IgD-negative memory B cell (primary cell): ENCODE data around the gene PLCZ1. TPM values are rescaled to one million over a fixed set of nuclear protein-coding genes. Genes with fewer than 3 reads are reported as not detected.
"Not testable (repeated sequence)": the region's sequence is repeated elsewhere in the genome, so short reads cannot be mapped to it uniquely, and the experiment has no call there.

ENCODE experiments used
- H3K27ac Mint-ChIP-seq, 3 donors: one replicate each; pipeline ENCODE4 v1.8.0; 2020 to 2022; ENCODE audit warnings: mild to moderate bottlenecking in 3 of 3, mixed read lengths in 3 of 3, moderate library complexity in 1 of 3
- H3K27me3 Mint-ChIP-seq: one replicate; pipeline ENCODE4 v1.8.0; 2021; ENCODE audit warnings: mixed read lengths
- H3K36me3 Mint-ChIP-seq: one replicate; pipeline ENCODE4 v1.8.0; 2020; ENCODE audit warnings: mild to moderate bottlenecking, mixed read lengths
- H3K4me1 Mint-ChIP-seq, 3 donors: one replicate each; pipeline ENCODE4 v1.8.0; 2020 to 2022; ENCODE audit warnings: mixed read lengths in 3 of 3, mild to moderate bottlenecking in 1 of 3
- H3K4me3 Mint-ChIP-seq, 4 donors: one replicate each; pipeline ENCODE4 v1.8.0; 2020 to 2022; ENCODE audit warnings: mild to moderate bottlenecking in 4 of 4, mixed read lengths in 4 of 4, moderate library complexity in 3 of 4
- H3K9me3 Mint-ChIP-seq, 3 donors: one replicate each; pipeline ENCODE4 v1.8.0; 2020 to 2021; ENCODE audit warnings: mixed read lengths in 3 of 3, mild to moderate bottlenecking in 1 of 3
- polyA plus RNA-seq: library from polyadenylated mRNA; unstranded; fragments of 300-500 nt; fragmentation: Illumina TruSeq; gene quantifications from one replicate; pipeline ENCODE4 v1.2.3, GENCODE V29; 2021

Gene PLCZ1
- polyA plus RNA-seq = not detected

GRCh38 chr12:18737819-18738218 is at the start of gene PLCZ1, which contains the start of gene CAPZA3:
TSS of gene PLCZ1 (minus strand) at chr12:18738012. CDS start at chr12:18737371, 641 bp downstream.
TSS of gene CAPZA3 (plus strand) at chr12:18738119. CDS start at chr12:18738269, 150 bp downstream.
- H3K4me3 Mint-ChIP-seq = no peak within 1 kb of the TSS
- H3K27me3 Mint-ChIP-seq = no peaks in the 10 kb centered on the region
- H3K9me3 Mint-ChIP-seq = peaks cover 4 to 8% (median 4%) of the 10 kb centered on the region in 3 donors
- H3K27ac Mint-ChIP-seq = no peak within 1 kb of the TSS
- H3K36me3 Mint-ChIP-seq = peaks cover 3% of the 10 kb centered on the region
- H3K4me1 Mint-ChIP-seq = no peaks in the 10 kb centered on the region

GRCh38 chr12:18785465-18785864 is 47.7 kb upstream of the PLCZ1 start:
- H3K27me3 Mint-ChIP-seq, H3K4me3 Mint-ChIP-seq, H3K36me3 Mint-ChIP-seq, H3K4me1 Mint-ChIP-seq, H3K27ac Mint-ChIP-seq: not testable (repeated sequence)
- H3K9me3 Mint-ChIP-seq = peaks cover 0 to 14% (median 4%) of the 10 kb centered on the region in 3 donors

GRCh38 chr12:18782827-18783226 is 45.0 kb upstream of the PLCZ1 start:
- Mint-ChIP-seq H3K9me3 (peaks cover 0 to 19% (median 4%) of the 10 kb centered on the region in 3 donors), H3K4me1 (no peaks in the 10 kb centered on the region), H3K4me3 (no peak overlapping the region), H3K27me3 (no peaks in the 10 kb centered on the region), H3K36me3 (no peaks in the 10 kb centered on the region), H3K27ac (no peak overlapping the region)

GRCh38 chr12:18766479-18766878 is 28.7 kb upstream of the PLCZ1 start:
- peaks cover 9 to 18% (median 13%) of the 10 kb centered on the region in 3 donors for H3K9me3 Mint-ChIP-seq
- not testable (repeated sequence) for H3K4me3 Mint-ChIP-seq, H3K4me1 Mint-ChIP-seq, H3K27me3 Mint-ChIP-seq, H3K36me3 Mint-ChIP-seq, H3K27ac Mint-ChIP-seq

GRCh38 chr12:18755341-18755740 is 17.5 kb upstream of the PLCZ1 start:
- Mint-ChIP-seq H3K27me3 (no peaks in the 10 kb centered on the region), H3K27ac (no peak overlapping the region), H3K36me3 (no peaks in the 10 kb centered on the region), H3K9me3 (no peaks in the 10 kb centered on the region), H3K4me3 (no peak overlapping the region), H3K4me1 (peaks cover 0 to 2% (median 0%) of the 10 kb centered on the region in 3 donors)

GRCh38 chr12:18754124-18754707 is 16.4 kb upstream of the PLCZ1 start:
- Mint-ChIP-seq H3K9me3 (no peaks in the 10 kb centered on the region), H3K4me1 (peaks cover 0 to 2% (median 0%) of the 10 kb centered on the region in 3 donors), H3K4me3 (no peak overlapping the region), H3K27ac (no peak overlapping the region), H3K27me3 (no peaks in the 10 kb centered on the region), H3K36me3 (no peaks in the 10 kb centered on the region)

- no peak overlapping the region for H3K27ac Mint-ChIP-seq
- H3K36me3 Mint-ChIP-seq = no peaks in the 10 kb centered on the region
- no peak overlapping the region for H3K4me3 Mint-ChIP-seq
- no peaks in the 10 kb centered on the region for H3K9me3 Mint-ChIP-seq
- peaks cover 0 to 2% (median 0%) of the 10 kb centered on the region in 3 donors for H3K4me1 Mint-ChIP-seq
- no peaks in the 10 kb centered on the region for H3K27me3 Mint-ChIP-seq
Observed at GRCh38 chr12:18753481-18754123, 15.8 kb upstream of the PLCZ1 start.

- no peaks in the 10 kb centered on the region for H3K36me3 Mint-ChIP-seq
- no peaks in the 10 kb centered on the region for H3K9me3 Mint-ChIP-seq
- no peak overlapping the region for H3K27ac Mint-ChIP-seq
- no peaks in the 10 kb centered on the region for H3K27me3 Mint-ChIP-seq
- no peak overlapping the region for H3K4me3 Mint-ChIP-seq
- H3K4me1 Mint-ChIP-seq = peaks cover 0 to 2% (median 0%) of the 10 kb centered on the region in 3 donors
Observed at GRCh38 chr12:18752947-18753346, 15.1 kb upstream of the PLCZ1 start.

GRCh38 chr12:18752280-18752920 is 14.6 kb upstream of the PLCZ1 start:
- no peaks in the 10 kb centered on the region for H3K9me3 Mint-ChIP-seq
- H3K4me3 Mint-ChIP-seq = no peak overlapping the region
- peaks cover 0 to 2% (median 0%) of the 10 kb centered on the region in 3 donors for H3K4me1 Mint-ChIP-seq
- no peaks in the 10 kb centered on the region for H3K36me3 Mint-ChIP-seq
- H3K27ac Mint-ChIP-seq = no peak overlapping the region
- no peaks in the 10 kb centered on the region for H3K27me3 Mint-ChIP-seq

- H3K27ac Mint-ChIP-seq = no peak overlapping the region
- no peaks in the 10 kb centered on the region for H3K27me3 Mint-ChIP-seq
- H3K36me3 Mint-ChIP-seq = no peaks in the 10 kb centered on the region
- H3K4me1 Mint-ChIP-seq = peaks cover 0 to 2% (median 0%) of the 10 kb centered on the region in 3 donors
- H3K4me3 Mint-ChIP-seq = no peak overlapping the region
- H3K9me3 Mint-ChIP-seq = no peaks in the 10 kb centered on the region
Observed at GRCh38 chr12:18751866-18752265, 14.1 kb upstream of the PLCZ1 start.

GRCh38 chr12:18750085-18750484 is 12.3 kb upstream of the PLCZ1 start:
- H3K27me3 Mint-ChIP-seq = no peaks in the 10 kb centered on the region
- H3K27ac Mint-ChIP-seq = no peak overlapping the region
- no peaks in the 10 kb centered on the region for H3K36me3 Mint-ChIP-seq
- peaks cover 0 to 3% (median 0%) of the 10 kb centered on the region in 3 donors for H3K9me3 Mint-ChIP-seq
- H3K4me3 Mint-ChIP-seq = no peak overlapping the region
- peaks cover 0 to 2% (median 0%) of the 10 kb centered on the region in 3 donors for H3K4me1 Mint-ChIP-seq

- Mint-ChIP-seq H3K4me1 (peaks cover 0 to 2% (median 0%) of the 10 kb centered on the region in 3 donors), H3K4me3 (peak overlapping the region in 1 of 4 donors; percentile 44), H3K36me3 (no peaks in the 10 kb centered on the region), H3K9me3 (peaks cover 0 to 5% (median under 1%) of the 10 kb centered on the region in 3 donors), H3K27me3 (no peaks in the 10 kb centered on the region), H3K27ac (no peak overlapping the region)
Observed at GRCh38 chr12:18749386-18749957, 11.7 kb upstream of the PLCZ1 start.

GRCh38 chr12:18747895-18748294 is 10.1 kb upstream of the PLCZ1 start:
- peaks cover 0 to 18% (median 5%) of the 10 kb centered on the region in 3 donors for H3K9me3 Mint-ChIP-seq
- H3K4me1 Mint-ChIP-seq = peaks cover 0 to 2% (median 0%) of the 10 kb centered on the region in 3 donors
- H3K4me3 Mint-ChIP-seq = no peak overlapping the region
- no peaks in the 10 kb centered on the region for H3K27me3 Mint-ChIP-seq
- H3K27ac Mint-ChIP-seq = no peak overlapping the region
- H3K36me3 Mint-ChIP-seq = no peaks in the 10 kb centered on the region

GRCh38 chr12:18731156-18731555 is 6.7 kb downstream of the PLCZ1 start:
- no peak overlapping the region for H3K27ac Mint-ChIP-seq
- no peaks in the 10 kb centered on the region for H3K27me3 Mint-ChIP-seq
- no peak overlapping the region for H3K4me3 Mint-ChIP-seq
- H3K36me3 Mint-ChIP-seq = peaks cover 3% of the 10 kb centered on the region
- H3K4me1 Mint-ChIP-seq = no peaks in the 10 kb centered on the region
- H3K9me3 Mint-ChIP-seq = peaks cover 2 to 21% (median 16%) of the 10 kb centered on the region in 3 donors

GRCh38 chr12:18723752-18724151 is 14.1 kb downstream of the PLCZ1 start:
- H3K4me3 Mint-ChIP-seq = no peak overlapping the region
- no peaks in the 10 kb centered on the region for H3K36me3 Mint-ChIP-seq
- H3K9me3 Mint-ChIP-seq = peaks cover 8 to 25% (median 13%) of the 10 kb centered on the region in 3 donors
- H3K4me1 Mint-ChIP-seq = no peaks in the 10 kb centered on the region
- H3K27me3 Mint-ChIP-seq = no peaks in the 10 kb centered on the region
- no peak overlapping the region for H3K27ac Mint-ChIP-seq
